GM04503 (cell line): ENCODE measurements around the gene TRIM2.

Experiments
- DNase-seq: peaks from one replicate; pipeline ENCODE4 v3.0.0-alpha.2; 2012; ENCODE audit warnings: low read depth

Gene TRIM2

GRCh38 chr4:153222707-153223426 lies 18.6 kb downstream of the TRIM2 start:
- no peak for DNase-seq

DNA sequence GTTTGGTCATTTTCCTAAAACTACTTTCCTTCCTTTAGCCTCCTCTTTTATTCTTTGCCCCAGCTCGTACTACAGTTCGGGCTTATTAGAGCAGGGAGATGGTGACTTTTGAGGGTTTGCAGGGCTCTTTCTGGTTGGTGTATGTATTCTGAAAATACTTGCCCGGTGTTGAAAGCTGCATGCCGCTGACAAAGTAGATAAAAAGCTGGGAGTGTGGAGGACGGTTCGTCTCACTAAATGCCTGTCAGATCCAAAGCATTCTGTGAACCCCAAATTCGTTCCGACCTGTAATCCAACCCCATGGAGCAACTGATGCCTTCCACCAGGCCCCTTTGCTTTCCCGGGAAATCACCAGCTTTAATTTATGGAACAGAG lies 19.2 kb downstream of the TRIM2 start:
- DNase-seq = no peak

- DNase-seq = no peak
Observed at GRCh38 chr4:153223930-153224329, 19.7 kb downstream of the TRIM2 start.

DNA sequence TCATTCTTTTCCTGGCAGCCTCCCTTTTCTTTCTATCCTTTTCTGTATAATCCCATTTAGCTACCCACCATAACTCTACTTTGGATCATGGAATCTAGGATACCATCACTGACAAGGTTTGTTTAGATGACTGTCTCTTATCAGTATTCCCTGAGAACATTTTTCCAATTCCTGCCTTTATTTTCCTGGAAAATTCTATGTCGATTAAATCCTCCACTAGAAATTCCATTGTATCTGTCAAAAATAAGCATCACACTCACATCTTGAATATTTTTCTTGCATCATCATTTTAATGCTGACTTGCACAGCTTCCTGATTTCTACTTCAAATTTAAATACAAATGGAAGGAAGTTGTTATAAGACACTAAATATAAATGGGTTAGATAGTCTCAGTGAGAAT lies 20.2 kb downstream of the TRIM2 start:
- no peak for DNase-seq

GRCh38 chr4:153227469-153228075 lies 23.3 kb downstream of the TRIM2 start:
- no peak for DNase-seq

DNA sequence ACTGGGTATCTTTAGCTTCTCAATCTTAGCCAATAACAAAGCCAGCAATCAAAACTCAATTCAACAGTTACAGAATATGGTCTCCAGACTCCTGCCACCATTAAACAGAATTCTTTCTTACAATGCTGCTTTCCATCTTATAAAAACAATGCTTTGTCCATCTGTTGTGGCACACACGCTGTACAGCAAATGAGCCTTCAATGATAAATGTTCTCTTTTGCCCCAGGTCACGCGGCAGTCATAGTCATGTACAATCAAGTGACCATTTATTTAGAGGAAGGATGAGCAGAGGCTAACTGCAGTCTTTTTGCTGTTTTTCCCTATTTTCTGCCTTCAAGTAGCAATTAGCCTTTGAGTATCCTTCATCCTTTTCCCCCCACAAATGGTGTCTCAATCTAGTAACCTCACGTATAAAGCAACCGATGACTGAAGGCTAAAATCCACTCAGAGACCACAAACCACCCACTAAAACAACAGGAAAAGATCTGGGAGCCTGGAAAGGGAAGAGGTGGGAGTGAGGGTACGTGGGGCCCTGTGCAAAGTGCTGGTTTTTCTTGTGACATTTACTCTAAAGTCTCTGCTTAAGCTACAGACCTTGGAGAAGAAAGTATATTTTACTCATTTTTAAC lies 24.4 kb downstream of the TRIM2 start:
- DNase-seq = no peak

DNA sequence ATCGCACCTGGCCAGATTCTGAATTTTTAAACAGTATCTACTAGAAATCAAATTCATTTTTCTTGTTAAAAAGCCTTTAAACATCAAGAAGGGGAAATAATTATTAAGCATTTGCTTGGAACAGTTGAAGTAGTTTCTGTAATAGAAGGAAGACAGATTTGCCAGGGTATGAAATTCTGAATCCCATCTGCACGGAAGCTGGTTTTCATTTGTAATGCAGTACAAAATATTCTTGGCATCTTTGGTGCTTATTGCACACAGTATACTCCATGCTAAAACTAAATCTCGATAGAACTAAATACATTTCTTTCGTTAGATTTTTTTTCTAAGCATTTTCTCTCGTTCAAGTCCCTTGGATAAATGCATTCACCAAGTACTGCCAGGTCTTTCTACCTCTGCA lies 25.3 kb downstream of the TRIM2 start:
- no peak for DNase-seq

DNA sequence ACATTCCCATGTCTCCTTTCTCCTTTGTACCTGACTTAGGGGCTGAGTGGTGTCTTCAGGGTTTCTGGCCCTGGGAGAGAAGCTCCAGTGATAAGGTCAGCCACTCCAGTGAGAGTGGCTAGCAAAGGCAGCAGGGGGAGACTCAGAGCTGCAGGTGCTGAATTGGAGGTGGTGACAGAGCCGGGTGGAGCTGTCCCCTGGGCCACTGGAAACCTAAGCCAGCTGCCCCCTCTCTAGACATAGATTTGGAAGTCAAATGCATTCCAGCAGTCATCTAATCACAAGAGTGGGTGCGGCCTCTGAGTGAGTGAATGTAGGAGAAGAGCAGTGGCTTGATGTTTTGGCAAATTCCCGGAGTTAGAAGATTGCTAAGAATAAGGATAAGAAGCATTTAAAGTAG lies 28.5 kb downstream of the TRIM2 start:
- DNase-seq = no peak

GRCh38 chr4:153233761-153234371 lies 29.6 kb downstream of the TRIM2 start:
- DNase-seq = peak; percentile 95

GRCh38 chr4:153234885-153235284 lies 30.6 kb downstream of the TRIM2 start:
- no peak for DNase-seq

- no peak for DNase-seq
Observed at GRCh38 chr4:153238135-153238919, 34.1 kb downstream of the TRIM2 start.

DNA sequence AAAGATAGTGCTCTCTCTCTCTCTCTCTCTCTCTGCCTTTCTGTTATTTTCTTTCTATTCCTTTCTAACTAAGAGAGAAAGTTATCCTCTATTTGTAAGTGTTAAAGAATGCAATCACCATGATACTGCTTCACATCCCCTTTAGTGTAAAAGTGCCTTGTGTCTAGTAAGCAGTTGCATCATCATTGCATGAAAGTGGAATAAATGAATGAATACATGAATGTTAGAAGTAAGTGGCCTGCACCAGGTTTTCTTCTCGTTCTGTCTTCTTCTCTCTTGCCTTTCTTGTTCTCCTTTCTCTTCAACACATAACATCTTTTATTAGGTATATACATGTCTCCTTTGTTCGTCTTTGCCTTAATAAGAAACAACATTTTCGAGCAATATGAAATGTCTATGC lies 35.2 kb downstream of the TRIM2 start:
- no peak for DNase-seq

DNA sequence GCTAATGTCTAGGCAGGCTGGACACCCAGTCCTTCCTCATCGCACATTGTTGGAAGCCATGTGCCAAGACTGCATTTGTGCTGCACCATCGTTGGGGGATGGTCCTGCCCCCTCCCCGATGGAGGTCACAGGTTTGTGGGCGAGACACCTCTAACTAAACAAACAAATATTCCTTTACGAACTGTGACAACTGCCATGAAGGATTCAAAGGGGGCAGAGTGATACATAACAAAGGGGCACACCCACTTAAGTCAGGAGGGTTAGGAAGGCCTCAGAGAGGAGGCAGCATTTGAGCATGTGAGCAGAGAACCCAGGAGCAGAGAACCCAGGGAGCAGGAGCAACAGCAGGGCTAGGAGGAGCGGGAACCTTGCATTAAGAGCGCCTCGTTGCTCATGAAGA lies 37.1 kb downstream of the TRIM2 start:
- DNase-seq = no peak

DNA sequence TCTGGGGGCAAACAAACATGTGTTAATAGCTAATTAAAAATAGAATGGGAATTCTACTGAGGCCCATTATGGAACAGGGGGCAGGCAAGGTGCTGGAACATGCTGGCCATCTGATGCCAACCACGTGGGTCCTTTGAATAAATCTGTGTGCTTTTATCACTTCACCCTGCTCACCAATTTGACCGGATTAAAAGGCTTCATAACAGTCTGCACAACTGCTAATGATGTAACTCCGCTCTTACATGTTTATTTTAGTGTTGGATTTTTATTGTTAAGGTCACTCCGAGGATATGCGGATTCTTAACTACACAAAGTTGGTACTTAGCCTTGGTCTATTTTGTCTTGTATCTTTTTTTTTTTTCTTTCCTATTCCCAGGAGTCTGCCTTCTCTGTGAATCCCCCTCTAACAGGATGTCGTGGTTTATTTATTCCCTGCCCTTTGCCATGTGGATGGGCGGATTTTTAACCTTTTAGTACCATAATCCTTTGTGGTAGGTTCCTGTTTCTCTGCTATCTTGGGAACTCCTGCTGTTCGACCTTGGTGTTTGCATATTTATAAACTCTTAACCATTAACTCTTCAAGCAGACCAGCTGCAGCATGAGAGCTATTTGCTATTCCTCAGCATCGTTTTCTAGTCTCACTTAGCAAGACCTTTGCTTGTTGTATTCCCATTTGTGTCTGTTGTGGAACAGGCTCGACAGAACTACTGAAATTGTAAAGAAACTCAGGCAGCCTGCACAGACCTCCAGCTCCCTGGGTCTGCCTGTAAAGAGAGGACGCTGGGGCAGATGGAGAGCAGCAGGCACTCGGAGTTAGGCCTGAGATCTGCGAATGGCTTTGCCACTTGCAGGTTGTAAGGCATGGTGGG lies 38.0 kb downstream of the TRIM2 start:
- no peak for DNase-seq

DNA sequence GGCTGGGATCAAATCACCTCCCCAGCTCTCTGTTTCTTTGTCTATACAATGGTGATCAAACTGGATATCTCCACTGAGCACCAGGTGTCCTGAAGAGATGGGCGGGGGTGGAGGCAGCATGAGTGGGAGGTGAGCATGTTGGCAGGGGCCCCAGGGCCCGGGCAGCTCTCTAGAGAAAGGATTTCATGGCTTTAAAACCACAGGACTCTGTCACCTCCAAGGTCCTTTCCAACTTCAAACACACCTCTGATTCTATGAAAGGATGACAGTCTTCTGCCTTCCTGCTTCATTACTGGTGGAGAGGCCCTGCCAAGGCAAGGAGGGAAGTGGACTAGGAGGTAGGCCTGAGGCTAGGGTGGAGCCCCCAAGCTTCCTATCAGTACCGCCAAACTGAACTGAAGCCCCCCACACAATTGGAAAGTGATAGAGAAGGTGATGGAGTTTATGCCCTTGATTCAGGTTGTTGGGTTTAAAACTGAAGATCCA lies 38.6 kb downstream of the TRIM2 start:
- DNase-seq = no peak

DNA sequence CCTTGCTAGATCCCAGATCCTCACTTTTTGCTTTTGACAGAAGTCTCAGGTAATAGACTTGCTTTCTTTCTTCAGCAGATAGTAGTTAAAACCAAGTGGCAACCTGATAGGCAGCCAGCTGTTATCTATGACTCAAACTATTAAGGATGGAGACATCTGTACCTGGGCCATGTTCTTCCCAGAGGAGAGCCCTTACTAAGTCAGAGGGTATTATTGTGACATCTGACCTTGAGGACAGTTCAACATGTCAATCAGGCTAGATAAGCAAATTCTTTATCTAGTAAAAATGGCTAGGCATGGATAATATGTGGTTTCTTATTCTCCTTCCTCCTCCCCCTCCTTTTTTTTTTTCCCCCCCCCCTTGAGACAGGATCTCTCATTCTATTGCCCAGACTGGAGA lies 39.2 kb downstream of the TRIM2 start:
- no peak for DNase-seq

DNA sequence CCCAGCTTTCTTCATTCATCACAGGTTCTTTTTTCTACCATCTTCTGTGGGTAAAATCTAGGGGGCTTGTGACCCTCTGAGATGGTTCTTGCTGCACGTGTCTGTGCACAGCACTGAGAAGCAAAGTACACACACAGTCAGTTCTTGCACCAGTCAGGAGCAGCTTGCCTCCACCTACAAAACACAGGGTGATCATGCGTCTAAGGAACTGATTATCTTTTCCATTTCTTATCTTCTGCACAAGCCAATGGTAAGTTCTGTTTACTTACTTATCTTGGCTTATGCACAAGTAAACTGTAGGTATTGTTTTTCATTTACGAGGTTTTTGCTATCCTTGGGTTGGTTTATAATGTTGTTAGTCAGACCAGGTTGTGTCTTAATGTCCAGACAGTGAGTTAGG lies 40.7 kb downstream of the TRIM2 start:
- DNase-seq = no peak

- DNase-seq = no peak
Observed at GRCh38 chr4:153245775-153246174, 41.5 kb downstream of the TRIM2 start.

DNA sequence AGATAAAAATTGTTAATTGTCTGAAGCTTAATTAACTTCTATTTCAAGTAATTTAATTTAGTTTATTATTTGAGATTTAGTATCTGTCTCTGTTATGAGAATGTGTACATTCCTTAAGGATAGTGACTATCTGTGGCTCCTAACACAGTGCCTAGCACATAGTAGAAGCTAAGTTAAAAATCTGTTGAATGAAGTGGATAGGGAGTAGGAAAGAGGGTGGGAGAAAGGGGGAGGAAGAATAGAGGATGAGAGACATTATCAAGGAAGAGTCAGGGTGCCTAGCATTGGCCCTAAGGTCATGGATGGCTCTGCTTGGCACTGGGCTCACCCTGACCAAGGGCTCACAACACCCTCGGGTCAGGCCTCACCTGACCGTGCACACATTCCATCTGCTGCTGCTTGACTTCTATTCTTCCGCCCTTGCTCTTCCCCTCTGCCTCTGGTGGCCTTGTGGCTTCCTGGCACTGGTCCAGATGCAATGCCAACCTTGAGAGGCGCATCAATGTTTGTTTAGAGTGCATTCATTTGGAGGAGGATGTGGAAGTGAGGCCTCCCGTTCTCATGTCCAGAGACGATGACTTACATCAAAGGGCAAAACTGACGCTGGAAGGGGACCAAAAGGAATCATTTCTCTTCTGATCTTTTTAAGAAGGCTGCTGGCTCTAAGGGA lies 42.3 kb downstream of the TRIM2 start:
- DNase-seq = no peak

- DNase-seq = no peak
Observed at GRCh38 chr4:153247116-153247490, 42.9 kb downstream of the TRIM2 start.
